Activated B cell treated with CpG ODN at 0.5 μM for 24 hours (primary cell): ENCODE measurements around the gene NTRK1. TPM values are rescaled to one million over a fixed set of nuclear protein-coding genes. Genes with fewer than 3 reads are reported as not detected.

Experiments
- ATAC-seq: fragments of 200-7000 bp; cut with Tn5 transposase; one replicate; pipeline ENCODE4 v1.10.0; 2021; ENCODE audit warnings: low read depth, mild to moderate bottlenecking, moderate library complexity
- CTCF ChIA-PET: fragments of 350-600 bp; sonication (Branson Sonifier 250); formaldehyde crosslinking; loops from one replicate; lab custom pipeline; 2021; ENCODE audit warnings: antibody characterized with exemption; lab: Charles Lee
- POLR2A ChIA-PET: fragments of 350-600 bp; sonication (Branson Sonifier 250); formaldehyde crosslinking; loops from one replicate; lab custom pipeline; 2021; ENCODE audit warnings: antibody characterized with exemption; lab: Charles Lee
- DNase-seq: peaks from one replicate; pipeline ENCODE4 v3.0.0; 2022
- H3K27ac Mint-ChIP-seq: one replicate; pipeline ENCODE4 v1.8.0; 2020; ENCODE audit warnings: mixed read lengths
- H3K27me3 Mint-ChIP-seq: one replicate; pipeline ENCODE4 v1.8.0; 2021; ENCODE audit warnings: mixed read lengths
- H3K36me3 Mint-ChIP-seq: one replicate; pipeline ENCODE4 v1.8.0; 2021; ENCODE audit warnings: low read depth, mixed read lengths
- H3K4me1 Mint-ChIP-seq: one replicate; pipeline ENCODE4 v1.8.0; 2021; ENCODE audit warnings: mixed read lengths
- H3K4me3 Mint-ChIP-seq: one replicate; pipeline ENCODE4 v1.8.0; 2020; ENCODE audit warnings: mild to moderate bottlenecking, mixed read lengths
- H3K9me3 Mint-ChIP-seq: one replicate; pipeline ENCODE4 v1.8.0; 2020; ENCODE audit warnings: mixed read lengths
- CTCF ChIP-seq: fragments of 200-600 bp; IDR thresholded peaks from one replicate; pipeline ENCODE4 v1.8.0; 2022; ENCODE audit warnings: antibody characterized with exemption, mild to moderate bottlenecking
- intact Hi-C: fragments of 100-400 bp; cut with micrococcal nuclease; formaldehyde crosslinking; loops from one replicate; pipeline ENCODE4 v1.15.1; 2024
- total RNA-seq: library from RNA; stranded (reverse); gene quantifications from 2 replicates; pipeline ENCODE4 v1.2.3, GENCODE V29; 2022

NTRK1 gene
- total RNA-seq, 1 donor from 2014 or later = 0.11 TPM

DNA sequence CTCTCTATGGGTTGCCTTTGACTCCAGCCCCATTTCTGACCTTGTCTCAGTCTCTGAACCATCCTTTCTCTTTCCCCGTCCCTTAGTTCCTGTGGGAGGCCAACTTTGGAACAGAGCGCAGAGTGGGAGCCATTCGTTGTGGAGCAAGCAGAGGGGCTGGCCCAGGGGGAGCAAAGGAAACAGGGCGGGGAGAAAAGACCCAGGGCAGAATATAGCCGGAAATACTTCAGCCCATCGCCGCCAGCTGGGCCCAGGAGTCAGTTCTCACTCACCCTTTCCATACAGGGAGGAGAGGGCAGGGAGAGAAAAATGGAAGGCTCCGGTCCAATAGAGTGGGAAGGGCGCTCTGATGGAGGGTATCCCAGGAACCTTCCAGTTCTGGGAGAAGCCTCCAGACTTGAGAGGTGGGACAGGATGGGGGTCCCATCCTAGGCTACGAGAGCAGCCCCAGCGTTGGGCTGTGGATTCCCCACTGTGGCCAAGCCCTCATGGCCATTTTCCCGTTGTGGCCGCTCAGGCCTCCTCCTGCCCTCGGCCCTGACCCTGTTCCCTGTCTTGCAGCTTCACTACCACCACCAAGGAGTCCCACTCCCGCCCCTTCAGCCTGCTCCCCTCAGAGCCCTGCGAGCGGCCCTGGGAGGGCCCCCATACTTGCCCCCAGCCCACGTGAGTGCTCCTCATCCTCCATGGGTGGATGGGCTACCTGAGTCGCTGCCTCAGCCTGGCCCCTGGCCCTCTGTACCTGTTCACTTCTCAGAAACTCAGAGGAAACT, 43.7 kb downstream of the NTRK1 start:
- Mint-ChIP-seq H3K36me3 (no peaks in the 10 kb centered on the region), H3K4me3 (no peak overlapping the region), H3K27ac (no peak overlapping the region), H3K9me3 (no peaks in the 10 kb centered on the region), H3K4me1 (no peaks in the 10 kb centered on the region), H3K27me3 (peaks cover 29% of the 10 kb centered on the region)
- no peak for TF ChIP-seq CTCF
- no peak for ATAC-seq
- ChIA-PET CTCF (no interaction called here), POLR2A (no interaction called here)
- intact Hi-C loops = no loop called here
- no peak for DNase-seq

GRCh38 chr1:156905176-156905575, 44.5 kb downstream of the NTRK1 start:
- Mint-ChIP-seq H3K27me3 (peaks cover 28% of the 10 kb centered on the region), H3K27ac (no peak overlapping the region), H3K4me3 (no peak overlapping the region), H3K36me3 (no peaks in the 10 kb centered on the region), H3K9me3 (no peaks in the 10 kb centered on the region), H3K4me1 (no peaks in the 10 kb centered on the region)
- CTCF ChIA-PET = no interaction called here
- POLR2A ChIA-PET = no interaction called here
- intact Hi-C loops = no loop called here
- ATAC-seq = no peak
- no peak for DNase-seq
- TF ChIP-seq CTCF = no peak

GRCh38 chr1:156905651-156906050, 45.0 kb downstream of the NTRK1 start:
- H3K4me1 Mint-ChIP-seq = no peaks in the 10 kb centered on the region
- CTCF ChIA-PET = no interaction called here
- ATAC-seq = no peak

GRCh38 chr1:156906206-156906906, 45.7 kb downstream of the NTRK1 start:
- Mint-ChIP-seq H3K4me3 (no peak overlapping the region), H3K9me3 (no peaks in the 10 kb centered on the region), H3K4me1 (no peaks in the 10 kb centered on the region), H3K27me3 (peaks cover 22% of the 10 kb centered on the region), H3K27ac (no peak overlapping the region), H3K36me3 (no peaks in the 10 kb centered on the region)
- DNase-seq (no peak), ATAC-seq (no peak)
- TF ChIP-seq CTCF = no peak
- intact Hi-C loops = no loop called here
- ChIA-PET CTCF (no interaction called here), POLR2A (no interaction called here)

More at GRCh38 chr1:156905651-156906050, 45.0 kb downstream of the NTRK1 start:
- no peak for DNase-seq
- no peak overlapping the region for H3K4me3 Mint-ChIP-seq
- peaks cover 25% of the 10 kb centered on the region for H3K27me3 Mint-ChIP-seq
- no peaks in the 10 kb centered on the region for H3K36me3 Mint-ChIP-seq
- H3K9me3 Mint-ChIP-seq = no peaks in the 10 kb centered on the region
- intact Hi-C loops = no loop called here
- POLR2A ChIA-PET = no interaction called here
- no peak for TF ChIP-seq CTCF
- no peak overlapping the region for H3K27ac Mint-ChIP-seq

DNA sequence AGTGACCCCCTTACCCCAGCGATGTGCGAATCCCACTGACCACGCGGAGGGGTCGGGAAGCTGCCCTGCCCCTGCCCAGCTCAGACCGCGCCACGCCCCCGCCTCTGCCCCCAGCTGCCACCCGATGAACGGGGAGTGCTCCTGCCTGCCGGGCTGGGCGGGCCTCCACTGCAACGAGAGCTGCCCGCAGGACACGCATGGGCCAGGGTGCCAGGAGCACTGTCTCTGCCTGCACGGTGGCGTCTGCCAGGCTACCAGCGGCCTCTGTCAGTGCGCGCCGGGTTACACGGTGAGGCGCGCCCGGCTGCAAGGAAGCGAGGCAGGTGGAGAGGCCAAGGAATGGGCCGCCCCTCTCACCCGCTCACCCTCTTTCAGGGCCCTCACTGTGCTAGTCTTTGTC, 47.9 kb downstream of the NTRK1 start:
- H3K36me3 Mint-ChIP-seq = no peaks in the 10 kb centered on the region
- intact Hi-C loops = no loop called here
- H3K4me3 Mint-ChIP-seq = no peak overlapping the region
- no peaks in the 10 kb centered on the region for H3K4me1 Mint-ChIP-seq
- H3K9me3 Mint-ChIP-seq = no peaks in the 10 kb centered on the region
- H3K27ac Mint-ChIP-seq = no peak overlapping the region
- ATAC-seq (no peak), DNase-seq (no peak)
- ChIA-PET CTCF (no interaction called here), POLR2A (no interaction called here)
- TF ChIP-seq CTCF = no peak
- peaks cover 19% of the 10 kb centered on the region for H3K27me3 Mint-ChIP-seq
